ENCODE data around the gene CEMP1.

The CEMP1 gene

DNA sequence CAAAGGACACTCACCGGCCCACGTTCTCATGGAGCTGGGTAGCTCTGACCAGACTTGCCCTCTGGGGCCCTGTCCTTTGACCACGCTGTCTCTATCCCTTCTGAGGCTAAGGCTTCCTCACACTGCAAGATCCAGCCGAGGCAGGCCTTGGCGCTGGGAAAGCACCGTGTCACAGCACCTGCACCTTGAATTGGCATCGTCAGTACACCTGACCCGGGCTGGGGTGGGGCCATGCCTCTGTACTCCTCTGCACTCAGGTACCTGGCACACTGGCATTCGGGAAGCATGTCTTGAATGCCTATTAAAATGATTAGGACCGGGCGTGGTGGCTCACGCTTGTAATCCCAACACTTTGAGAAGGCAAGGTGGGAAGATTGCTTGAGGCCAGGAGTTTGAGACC, 50.3 kb downstream of the CEMP1 start:
- no peak for DNase-seq (ENCODE audit: low read depth)
- no peak overlapping the region for H3K4me3 ChIP-seq (ENCODE audit: low read length)
- TF ChIP-seq, protein P1, sequence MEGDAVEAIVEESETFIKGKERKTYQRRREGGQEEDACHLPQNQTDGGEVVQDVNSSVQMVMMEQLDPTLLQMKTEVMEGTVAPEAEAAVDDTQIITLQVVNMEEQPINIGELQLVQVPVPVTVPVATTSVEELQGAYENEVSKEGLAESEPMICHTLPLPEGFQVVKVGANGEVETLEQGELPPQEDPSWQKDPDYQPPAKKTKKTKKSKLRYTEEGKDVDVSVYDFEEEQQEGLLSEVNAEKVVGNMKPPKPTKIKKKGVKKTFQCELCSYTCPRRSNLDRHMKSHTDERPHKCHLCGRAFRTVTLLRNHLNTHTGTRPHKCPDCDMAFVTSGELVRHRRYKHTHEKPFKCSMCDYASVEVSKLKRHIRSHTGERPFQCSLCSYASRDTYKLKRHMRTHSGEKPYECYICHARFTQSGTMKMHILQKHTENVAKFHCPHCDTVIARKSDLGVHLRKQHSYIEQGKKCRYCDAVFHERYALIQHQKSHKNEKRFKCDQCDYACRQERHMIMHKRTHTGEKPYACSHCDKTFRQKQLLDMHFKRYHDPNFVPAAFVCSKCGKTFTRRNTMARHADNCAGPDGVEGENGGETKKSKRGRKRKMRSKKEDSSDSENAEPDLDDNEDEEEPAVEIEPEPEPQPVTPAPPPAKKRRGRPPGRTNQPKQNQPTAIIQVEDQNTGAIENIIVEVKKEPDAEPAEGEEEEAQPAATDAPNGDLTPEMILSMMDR (conservative IDR thresholded peaks at IDR 0.05; ENCODE audit: low read length), result no peak
